Cardiac muscle cell (in vitro differentiated cells and primary cell): ENCODE results near the gene HAO2. TPM values are rescaled to one million over a fixed set of nuclear protein-coding genes. Genes with fewer than 3 reads are reported as not detected.
A peak's percentile ranks its signal among the peaks of the same experiment; 100 is the strongest.

Experiments
- DNase-seq, 2 donors: peaks; one replicate each; pipeline versions ENCODE4 v3.0.0 to v3.0.0-alpha.2; 2010 to 2017; ENCODE audit warnings: low read depth in 1 of 2, low spot score in 1 of 2
- H3K27ac ChIP-seq: fragments of 200-600 bp; sonication (generic); 2 replicates; pipeline ENCODE4 v1.5.1; 2016
- H3K27me3 ChIP-seq: fragments of 200-600 bp; sonication (generic); 2 replicates; pipeline ENCODE4 v1.6.0; 2016; ENCODE audit warnings: control low read depth
- H3K36me3 ChIP-seq: fragments of 200-600 bp; sonication (generic); 2 replicates; pipeline ENCODE4 v1.5.1; 2016; ENCODE audit warnings: control low read depth
- H3K4me1 ChIP-seq: fragments of 200-600 bp; sonication (generic); 2 replicates; pipeline ENCODE4 v1.8.1; 2017; ENCODE audit warnings: low read depth, mild to moderate bottlenecking, mixed run types
- H3K4me3 ChIP-seq: fragments of 200-600 bp; sonication (generic); 2 replicates; pipeline ENCODE4 v1.5.1; 2016; ENCODE audit warnings: mild to moderate bottlenecking
- H3K9me3 ChIP-seq: fragments of 200-600 bp; sonication (generic); 2 replicates; pipeline ENCODE4 v1.5.1; 2017; ENCODE audit warnings: low read depth, mild to moderate bottlenecking, control low read depth
- polyA plus RNA-seq: library from polyadenylated mRNA; unstranded; fragments of >200 nt; fragmentation: Nextera tagmentation; extraction: Ambion mirVana; gene quantifications from 2 replicates; pipeline ENCODE4 v1.2.1, GENCODE V29; 2016
- total RNA-seq: library from RNA; depleted of rRNA; stranded (reverse); fragments of >200 nt; gene quantifications from 2 replicates; pipeline ENCODE4 v1.2.3, GENCODE V29; 2016
- TF ChIP-seq, protein P1 (sequence below): IDR thresholded peaks from 2 replicates; pipeline ENCODE4 v1.5.1; 2012; ENCODE audit warnings: low read depth, mild to moderate bottlenecking, low read length

The HAO2 gene
- total and polyA plus RNA-seq, 2 experiments from 2014 or later = not detected

DNA sequence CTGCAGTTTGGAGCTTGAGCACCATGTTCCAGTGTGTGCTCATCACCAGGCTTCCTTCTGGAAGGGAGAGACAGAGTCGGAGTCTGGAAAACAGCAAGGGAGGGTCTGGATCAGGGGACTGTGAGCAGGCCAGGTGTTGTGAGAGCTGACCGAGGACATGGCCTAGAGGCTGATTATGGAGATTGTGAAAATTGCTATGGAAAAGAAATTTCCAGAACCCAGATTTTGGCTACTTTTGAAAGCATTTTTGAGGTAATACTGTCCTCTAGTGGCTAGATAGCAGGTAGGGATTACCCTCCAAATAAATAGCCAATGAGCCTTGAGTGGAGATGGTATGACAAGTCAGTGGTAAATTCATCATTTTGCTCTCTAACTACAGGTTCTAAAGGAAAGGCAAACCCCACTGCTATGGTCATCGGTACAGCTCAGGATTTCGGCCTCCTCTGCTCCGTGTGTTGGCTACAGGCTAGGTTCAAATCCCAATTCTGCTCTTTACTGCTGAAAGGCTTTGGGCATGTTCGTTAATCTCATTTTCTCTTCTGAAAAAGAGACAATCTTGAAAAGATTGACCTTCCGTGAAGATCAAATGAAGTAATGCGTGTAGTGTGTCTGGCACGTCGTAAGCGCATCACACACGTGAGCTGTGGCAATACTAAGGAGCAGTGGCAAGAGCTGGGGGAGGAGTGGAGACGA is 1.0 kb upstream of the HAO2 start:
- H3K36me3 ChIP-seq = no peaks in the 10 kb centered on the region
- H3K27me3 ChIP-seq = peaks cover 3% of the 10 kb centered on the region
- no peak overlapping the region for H3K4me3 ChIP-seq
- no peaks in the 10 kb centered on the region for H3K4me1 ChIP-seq
- no peaks in the 10 kb centered on the region for H3K9me3 ChIP-seq
- DNase-seq = peak; percentile 44 to 64
- TF ChIP-seq, protein P1, sequence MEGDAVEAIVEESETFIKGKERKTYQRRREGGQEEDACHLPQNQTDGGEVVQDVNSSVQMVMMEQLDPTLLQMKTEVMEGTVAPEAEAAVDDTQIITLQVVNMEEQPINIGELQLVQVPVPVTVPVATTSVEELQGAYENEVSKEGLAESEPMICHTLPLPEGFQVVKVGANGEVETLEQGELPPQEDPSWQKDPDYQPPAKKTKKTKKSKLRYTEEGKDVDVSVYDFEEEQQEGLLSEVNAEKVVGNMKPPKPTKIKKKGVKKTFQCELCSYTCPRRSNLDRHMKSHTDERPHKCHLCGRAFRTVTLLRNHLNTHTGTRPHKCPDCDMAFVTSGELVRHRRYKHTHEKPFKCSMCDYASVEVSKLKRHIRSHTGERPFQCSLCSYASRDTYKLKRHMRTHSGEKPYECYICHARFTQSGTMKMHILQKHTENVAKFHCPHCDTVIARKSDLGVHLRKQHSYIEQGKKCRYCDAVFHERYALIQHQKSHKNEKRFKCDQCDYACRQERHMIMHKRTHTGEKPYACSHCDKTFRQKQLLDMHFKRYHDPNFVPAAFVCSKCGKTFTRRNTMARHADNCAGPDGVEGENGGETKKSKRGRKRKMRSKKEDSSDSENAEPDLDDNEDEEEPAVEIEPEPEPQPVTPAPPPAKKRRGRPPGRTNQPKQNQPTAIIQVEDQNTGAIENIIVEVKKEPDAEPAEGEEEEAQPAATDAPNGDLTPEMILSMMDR = peak; percentile 97
- no peak overlapping the region for H3K27ac ChIP-seq

DNA sequence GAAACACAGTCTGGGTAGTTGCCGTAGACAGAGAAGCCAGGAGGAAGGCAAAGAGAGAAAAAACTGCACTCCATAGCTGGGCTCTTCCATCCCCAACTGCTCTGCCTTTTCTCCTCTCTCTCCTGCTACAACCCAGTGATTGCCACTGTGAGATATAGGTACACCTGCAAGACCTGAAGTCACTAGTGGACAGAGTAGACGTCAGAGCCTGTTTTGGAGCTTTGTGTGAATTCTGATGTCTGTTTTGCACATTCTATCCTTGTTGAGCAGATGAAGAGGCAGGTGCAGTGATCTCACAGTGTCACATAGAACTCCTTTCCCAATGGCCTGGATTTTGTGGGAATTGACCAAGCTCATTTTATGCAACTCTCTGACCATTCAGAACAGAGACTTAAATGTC is 2.2 kb downstream of the HAO2 start:
- no peaks in the 10 kb centered on the region for H3K9me3 ChIP-seq
- no peak overlapping the region for H3K27ac ChIP-seq
- no peak for DNase-seq
- H3K36me3 ChIP-seq = no peaks in the 10 kb centered on the region
- H3K4me3 ChIP-seq = no peak overlapping the region
- H3K27me3 ChIP-seq = peaks cover 3% of the 10 kb centered on the region
- TF ChIP-seq, protein P1 = no peak
- H3K4me1 ChIP-seq = no peaks in the 10 kb centered on the region

DNA sequence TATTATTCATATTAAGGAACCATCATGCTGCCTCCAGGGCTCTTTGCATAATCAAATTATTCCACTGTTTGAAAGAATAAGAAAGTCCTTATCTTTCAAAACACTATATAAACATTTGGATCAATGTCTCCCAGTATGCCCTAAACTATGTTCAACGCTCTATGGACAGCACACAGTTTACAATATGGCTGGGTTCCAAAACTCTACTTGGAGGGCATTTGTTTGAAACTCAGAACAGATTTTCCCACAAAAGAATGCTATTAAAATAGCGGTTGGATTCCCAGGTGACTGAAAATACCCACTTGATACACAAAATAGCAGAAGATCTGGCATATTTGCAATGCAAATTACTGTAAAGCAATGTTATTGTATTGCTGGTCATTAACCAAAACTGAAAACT is 3.2 kb downstream of the HAO2 start:
- H3K27me3 ChIP-seq = peaks cover 3% of the 10 kb centered on the region
- TF ChIP-seq, protein P1 = no peak
- H3K36me3 ChIP-seq = no peaks in the 10 kb centered on the region
- H3K9me3 ChIP-seq = no peaks in the 10 kb centered on the region
- H3K4me1 ChIP-seq = no peaks in the 10 kb centered on the region
- H3K27ac ChIP-seq = no peak overlapping the region
- H3K4me3 ChIP-seq = no peak overlapping the region
- no peak for DNase-seq

DNA sequence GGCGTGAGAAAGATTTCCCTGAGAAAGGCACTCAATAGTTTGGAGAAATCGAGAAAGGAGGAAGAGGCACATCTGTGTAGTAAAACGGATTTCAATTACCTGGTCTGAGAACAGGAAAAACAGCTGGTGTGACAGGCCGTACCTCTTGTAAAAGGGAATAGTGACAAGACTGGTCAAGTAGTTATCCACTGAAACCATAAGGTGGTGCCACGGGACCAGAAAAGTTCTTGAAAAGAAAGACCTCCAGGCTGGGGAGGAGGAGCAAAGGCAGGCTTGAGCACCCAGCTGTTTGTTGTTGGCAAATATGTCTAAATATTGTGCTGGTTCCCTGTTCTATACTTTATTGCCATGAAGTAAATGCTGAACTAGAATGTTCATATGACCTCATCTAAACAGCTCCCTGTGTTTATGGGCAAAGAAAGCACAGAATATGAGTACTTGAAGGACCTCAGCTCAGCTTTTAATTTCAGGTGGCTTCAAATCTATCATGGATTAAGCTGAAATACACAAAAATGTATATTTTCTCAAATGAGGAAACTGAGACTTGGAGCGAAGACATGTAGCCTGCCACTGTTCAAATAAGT is 4.0 kb downstream of the HAO2 start:
- H3K4me3 ChIP-seq = no peak overlapping the region
- peak; percentile 59 to 76 for DNase-seq
- no peak overlapping the region for H3K27ac ChIP-seq
- no peaks in the 10 kb centered on the region for H3K9me3 ChIP-seq
- no peaks in the 10 kb centered on the region for H3K36me3 ChIP-seq
- H3K4me1 ChIP-seq = no peaks in the 10 kb centered on the region
- TF ChIP-seq, protein P1 = peak; percentile 34
- peaks cover 3% of the 10 kb centered on the region for H3K27me3 ChIP-seq

DNA sequence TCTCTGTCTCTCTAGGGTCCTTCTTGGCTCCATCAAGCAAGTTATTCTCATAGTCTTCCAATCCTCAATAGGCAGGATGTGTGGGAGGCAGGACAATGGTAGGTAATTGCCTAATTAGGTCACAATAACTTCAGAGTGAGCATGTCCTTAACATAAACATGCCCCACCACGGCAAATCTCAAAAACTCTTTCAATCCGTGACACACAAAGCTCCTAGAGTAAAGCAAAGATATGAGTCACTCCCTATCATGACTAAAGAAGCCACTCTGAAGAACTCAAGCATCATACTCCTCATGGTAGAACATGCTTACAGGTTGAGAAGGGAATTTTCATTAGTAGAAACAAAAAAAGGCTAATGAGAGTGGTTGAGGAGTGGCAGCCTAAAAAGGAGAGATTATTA is 4.9 kb downstream of the HAO2 start:
- no peak overlapping the region for H3K4me3 ChIP-seq
- peak in 1 of 2 donors; percentile 30 for DNase-seq
- H3K27me3 ChIP-seq = peaks cover 3% of the 10 kb centered on the region
- H3K4me1 ChIP-seq = no peaks in the 10 kb centered on the region
- no peak overlapping the region for H3K27ac ChIP-seq
- TF ChIP-seq, protein P1 = no peak
- H3K9me3 ChIP-seq = no peaks in the 10 kb centered on the region
- no peaks in the 10 kb centered on the region for H3K36me3 ChIP-seq
